Right kidney (tissue), 9 donors: ENCODE data around the gene APOA4.
A peak's percentile ranks its signal among the peaks of the same experiment; 100 is the strongest.

Experiments
- DNase-seq: peaks from one replicate; pipeline ENCODE4 v3.0.0-alpha.2; 2016
- long read RNA-seq, 8 donors: transcript quantifications; one replicate each; lab custom pipeline, GENCODE V29; 2026

The APOA4 gene
- long read RNA-seq, donor 1, partial matches to known transcripts: 0 of 1 reads
- long read RNA-seq, donor 1, other reads (novel, unspliced or antisense): 0 of 1 reads
- long read RNA-seq, donor 2: 0 reads
- long read RNA-seq, donor 3: 0 reads
- long read RNA-seq, donor 4, partial matches to known transcripts: 0 of 4 reads
- long read RNA-seq, donor 4, other reads (novel, unspliced or antisense): 0 of 4 reads
- long read RNA-seq, donor 5: 0 reads
- long read RNA-seq, donor 6: 0 reads
- long read RNA-seq, donor 7: 0 reads
- long read RNA-seq, donor 8, transcript APOA4-201 (3 exons, 1,473 nt): major isoform, 5 of 5 reads
- long read RNA-seq, donor 8, partial matches to known transcripts: 0 of 5 reads
- long read RNA-seq, donor 8, other reads (novel, unspliced or antisense): 0 of 5 reads

- DNase-seq: no peak
These were observed at the start of gene APOA4 for GRCh38 chr11:116823031-116823843. APOA4 (minus strand) TSS chr11:116823304; CDS start chr11:116823191, 113 bp downstream.

DNA sequence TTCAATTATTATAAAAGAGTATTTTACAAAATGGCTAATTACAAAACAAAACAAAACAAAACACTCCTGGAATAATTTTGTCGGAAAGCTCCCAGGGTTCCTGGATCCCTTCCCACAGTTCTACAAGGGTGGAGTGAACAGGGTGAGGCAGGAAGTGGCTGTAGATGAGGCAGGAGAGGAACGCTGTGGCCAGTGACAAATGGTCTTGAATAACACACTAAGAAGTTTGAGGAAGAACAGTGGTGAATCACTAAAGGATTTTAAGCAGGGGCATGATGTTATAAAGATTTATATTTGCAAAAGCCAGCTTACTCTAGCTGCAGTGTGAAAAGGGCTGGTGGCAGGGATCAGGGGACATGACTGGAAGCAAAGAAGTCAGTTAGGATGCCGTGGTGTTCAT lies 48.1 kb upstream of the APOA4 start:
- DNase-seq: no peak

GRCh38 chr11:116870054-116870453 lies 47.0 kb upstream of the APOA4 start:
- no peak for DNase-seq

DNA sequence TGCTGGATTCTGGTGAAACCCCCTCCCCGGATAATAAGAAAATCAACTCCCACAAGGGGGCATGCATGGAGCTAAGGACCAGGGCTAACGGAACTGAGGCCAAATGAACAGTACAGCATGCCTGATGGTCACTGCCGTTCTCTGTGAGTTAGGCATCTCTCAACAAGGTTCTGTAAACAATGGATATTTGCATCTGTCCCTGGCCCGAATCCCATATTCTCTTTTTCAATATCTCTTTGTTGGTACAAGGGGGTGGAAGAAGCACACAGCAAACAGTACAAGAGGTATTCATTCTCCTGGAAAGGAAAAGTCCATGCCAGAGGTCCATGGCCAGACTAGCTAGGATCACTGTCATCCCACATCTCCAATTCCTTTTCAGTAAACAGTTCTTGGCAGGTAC lies 46.5 kb upstream of the APOA4 start:
- no peak for DNase-seq

DNA sequence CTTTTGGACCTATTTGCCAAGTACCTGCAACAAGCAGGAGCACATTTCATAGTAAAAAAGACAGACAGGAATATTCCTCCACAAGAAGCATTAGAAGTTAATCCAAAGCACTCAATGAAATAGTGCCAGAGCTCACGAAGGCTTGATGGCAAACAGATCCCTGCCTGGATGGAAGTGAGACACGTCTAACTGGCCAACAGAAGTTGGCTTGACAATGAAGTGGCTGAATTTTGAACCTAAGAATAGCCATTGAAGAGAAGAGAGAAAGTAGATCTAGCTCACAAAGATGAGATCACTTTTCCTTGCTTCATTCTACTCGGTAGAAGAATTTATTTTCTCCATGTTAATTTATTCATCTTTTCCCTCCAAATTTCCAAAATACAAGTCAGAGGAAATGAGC lies 45.0 kb upstream of the APOA4 start:
- no peak for DNase-seq

DNA sequence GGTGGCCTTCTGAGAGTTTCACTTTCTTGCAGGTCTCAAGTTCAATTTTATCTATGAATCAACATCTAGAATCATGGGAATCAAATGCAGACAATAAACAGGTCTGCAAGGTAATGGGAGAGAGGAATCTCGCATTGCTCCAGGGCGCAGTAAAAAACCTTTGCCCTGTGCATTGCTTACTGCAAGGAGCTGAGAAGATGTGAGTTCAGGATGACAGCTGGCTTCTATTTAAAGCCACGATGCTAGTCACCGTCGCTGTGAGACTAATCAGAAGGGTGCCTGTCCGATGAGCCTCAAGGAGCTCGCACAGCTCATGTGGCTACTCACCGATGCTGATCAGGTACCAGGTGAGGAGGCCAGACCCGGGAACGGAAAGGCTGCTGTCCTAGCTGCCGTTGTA lies 44.5 kb upstream of the APOA4 start:
- no peak for DNase-seq

GRCh38 chr11:116866804-116867455 lies 43.8 kb upstream of the APOA4 start:
- no peak for DNase-seq

- no peak for DNase-seq
These were observed 42.6 kb upstream of the APOA4 start for GRCh38 chr11:116865696-116866095.

DNA sequence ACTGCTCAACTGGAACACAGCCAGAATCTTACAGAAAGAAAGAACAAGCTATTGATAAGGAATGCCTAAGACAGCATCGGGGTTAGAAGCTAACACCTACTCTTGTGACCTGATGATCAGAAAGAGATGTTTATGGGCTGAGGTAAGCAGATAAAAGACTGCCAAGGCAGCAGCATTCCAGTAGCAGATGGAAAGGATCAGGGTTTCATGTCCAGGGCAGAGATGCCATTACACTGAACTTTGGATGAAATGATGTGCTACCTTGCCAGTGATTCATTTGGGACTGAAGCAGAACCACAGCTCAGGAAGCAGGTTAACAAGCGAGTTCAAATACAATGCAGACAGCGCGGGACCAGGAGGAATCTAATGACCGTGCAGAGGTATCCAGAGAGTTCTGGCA lies 41.4 kb upstream of the APOA4 start:
- DNase-seq: no peak

DNA sequence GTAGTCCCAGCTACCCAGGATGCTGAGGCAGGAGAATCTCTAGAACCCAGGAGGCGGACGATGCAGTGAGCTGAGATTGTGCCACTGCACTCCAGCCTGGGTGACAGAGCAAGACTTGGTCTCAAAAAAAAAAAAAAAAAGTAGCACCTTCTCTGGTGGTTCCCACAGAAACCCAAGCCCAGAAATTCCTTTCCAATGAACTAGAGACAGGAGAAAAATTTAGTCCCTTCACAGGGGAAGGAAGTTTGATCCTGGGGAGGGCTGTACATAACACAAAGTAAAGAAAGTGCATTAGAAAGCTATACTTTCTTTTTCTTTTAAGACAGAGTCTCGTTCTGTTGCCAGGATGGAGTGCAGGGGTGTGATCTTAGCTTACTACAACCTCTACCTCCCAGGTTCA lies 39.8 kb upstream of the APOA4 start:
- no peak for DNase-seq

DNA sequence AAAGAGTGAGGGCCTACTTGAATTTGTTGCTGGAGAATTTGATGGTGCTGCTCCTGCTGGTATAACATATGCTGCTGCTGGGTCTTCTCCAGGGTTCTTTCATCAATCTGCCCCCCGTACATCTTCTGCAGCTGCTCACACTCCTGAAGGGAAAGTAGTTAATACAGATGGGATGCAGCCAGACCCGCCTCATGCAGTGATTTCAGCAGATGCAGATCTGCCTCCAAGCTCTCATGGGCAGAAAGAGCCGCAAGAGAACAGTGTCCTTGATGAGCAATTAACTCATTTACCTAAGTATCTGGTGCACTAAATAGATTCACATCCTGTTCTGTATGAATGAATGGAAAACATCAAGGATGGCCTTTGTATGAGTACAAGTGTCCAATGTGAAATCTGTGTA lies 39.1 kb upstream of the APOA4 start:
- no peak for DNase-seq

GRCh38 chr11:116861539-116861938 lies 38.4 kb upstream of the APOA4 start:
- DNase-seq: no peak

DNA sequence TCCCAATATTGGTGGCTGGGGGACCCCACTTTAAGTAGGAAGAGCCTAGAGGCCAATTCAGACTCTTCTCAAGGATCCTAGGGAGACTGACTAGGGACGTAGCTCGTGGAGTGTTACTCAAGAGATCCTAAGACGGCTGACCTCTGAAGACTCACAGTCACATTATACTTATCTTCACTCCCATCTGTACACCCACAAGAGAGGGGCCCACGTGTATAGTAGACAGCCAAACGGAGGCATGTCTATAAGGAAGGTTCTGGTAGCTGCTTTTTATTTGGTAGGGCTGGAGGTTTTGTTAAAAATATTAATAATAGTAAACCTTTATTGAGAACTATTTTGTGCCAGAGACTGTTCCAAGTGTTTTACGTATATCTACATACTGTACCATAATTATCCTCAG lies 37.2 kb upstream of the APOA4 start:
- no peak for DNase-seq

DNA sequence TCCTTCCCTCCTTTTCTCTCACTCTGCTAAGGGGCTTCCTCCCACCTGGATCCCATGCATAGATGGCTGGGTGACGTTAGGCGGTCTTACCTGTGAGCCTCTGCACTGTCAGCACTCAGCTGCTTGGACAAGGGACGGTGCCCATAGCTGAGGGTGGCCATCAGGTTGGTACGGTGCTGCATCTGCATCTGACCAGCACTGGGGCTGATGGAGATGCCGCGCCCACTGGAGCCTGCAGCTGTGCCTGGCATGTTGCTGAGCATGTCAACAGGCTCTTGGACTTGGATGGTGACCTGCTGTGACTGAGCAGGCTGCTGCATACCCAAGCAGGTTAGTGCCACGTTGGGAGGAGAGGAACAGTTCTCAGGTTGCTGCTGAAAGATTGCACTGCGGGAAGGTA lies 36.1 kb upstream of the APOA4 start:
- no peak for DNase-seq

- DNase-seq: no peak
These were observed 34.8 kb upstream of the APOA4 start for GRCh38 chr11:116857936-116858335.

DNA sequence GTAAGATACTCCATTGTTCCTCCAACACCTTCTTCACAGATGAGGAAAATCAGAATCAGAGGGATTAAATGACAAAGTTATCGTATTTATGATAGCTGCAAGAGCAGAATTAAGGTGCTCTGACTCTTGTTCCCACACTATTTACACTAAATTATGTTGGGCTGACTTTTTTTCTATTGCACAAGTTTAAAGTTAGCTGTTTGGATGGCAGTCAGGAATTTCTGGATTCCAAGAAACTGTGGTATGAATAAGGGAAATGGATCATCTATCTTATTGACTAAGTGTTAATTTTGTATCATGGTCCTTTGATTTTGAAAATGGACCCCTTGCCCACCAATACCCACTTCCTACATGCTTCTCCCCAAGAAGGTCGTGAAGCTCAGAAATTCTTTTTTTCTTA lies 34.2 kb upstream of the APOA4 start:
- DNase-seq: no peak

DNA sequence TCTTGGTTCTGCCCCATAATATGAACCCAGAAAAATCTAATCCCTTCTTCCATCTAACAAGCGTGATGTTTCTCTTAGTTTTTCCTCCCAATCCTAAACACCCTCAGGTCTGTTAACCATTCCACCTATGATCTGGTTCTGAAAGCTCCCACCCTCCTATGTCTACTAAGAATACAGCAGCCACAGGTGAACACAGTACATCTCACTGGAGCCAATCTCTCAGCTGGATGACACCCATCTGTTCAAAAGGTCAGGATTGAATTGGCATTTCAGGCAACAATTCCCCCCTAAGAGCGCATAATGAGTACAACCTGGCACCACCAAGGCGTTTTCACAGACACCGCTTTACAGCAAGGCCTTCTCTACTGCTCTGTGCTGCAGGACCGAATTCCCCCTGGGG lies 33.3 kb upstream of the APOA4 start:
- no peak for DNase-seq

DNA sequence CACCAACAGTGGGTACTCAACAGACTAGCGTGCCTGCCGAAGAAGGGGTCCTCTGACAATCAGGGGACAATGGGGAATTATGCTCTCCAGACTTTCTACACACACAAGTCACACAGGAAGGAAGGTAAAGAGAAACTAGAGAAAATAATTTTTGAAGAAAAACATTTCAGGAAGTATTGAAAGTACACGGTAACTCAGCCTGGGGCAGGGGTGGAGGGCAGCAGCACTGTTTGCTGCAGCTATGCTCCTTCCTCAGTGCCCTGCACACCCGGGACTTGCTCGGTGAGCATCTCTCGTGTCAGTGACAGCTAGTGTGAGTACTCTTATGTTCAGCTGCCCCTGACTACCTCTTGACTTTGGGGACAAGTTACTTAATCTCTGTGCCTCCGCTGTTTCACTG lies 32.3 kb upstream of the APOA4 start:
- no peak for DNase-seq

GRCh38 chr11:116853461-116854073 lies 30.5 kb upstream of the APOA4 start:
- no peak for DNase-seq

- DNase-seq: peak; percentile 4
These were observed 29.3 kb upstream of the APOA4 start for GRCh38 chr11:116852261-116853031.

GRCh38 chr11:116851626-116852025 lies 28.5 kb upstream of the APOA4 start:
- no peak for DNase-seq

DNA sequence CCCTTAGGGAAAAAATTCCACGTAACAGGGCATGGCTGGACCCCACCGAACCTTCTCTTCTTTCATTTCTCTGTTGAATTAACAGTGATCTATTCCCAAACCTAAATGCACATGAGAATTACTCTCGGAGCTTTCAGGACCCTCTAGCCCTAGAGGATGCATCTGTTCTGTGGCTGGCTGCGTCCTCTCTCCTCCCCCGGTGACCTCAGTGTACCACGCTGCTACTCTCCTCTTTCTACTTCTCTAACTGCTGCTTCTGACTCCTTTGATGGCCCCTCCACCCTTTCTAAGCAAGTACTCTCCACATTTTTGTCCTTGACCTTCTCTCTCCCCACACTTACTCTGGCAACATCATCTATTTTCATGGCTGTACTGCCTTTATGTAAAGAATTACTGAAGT lies 26.4 kb upstream of the APOA4 start:
- no peak for DNase-seq
